ENCODE data around the gene SDHAF1. TPM values are rescaled to one million over a fixed set of nuclear protein-coding genes. Genes with fewer than 3 reads are reported as not detected.
"Not testable (repeated sequence)": the region's sequence is repeated elsewhere in the genome, so short reads cannot be mapped to it uniquely, and the experiment has no call there.

The SDHAF1 gene, protein sequence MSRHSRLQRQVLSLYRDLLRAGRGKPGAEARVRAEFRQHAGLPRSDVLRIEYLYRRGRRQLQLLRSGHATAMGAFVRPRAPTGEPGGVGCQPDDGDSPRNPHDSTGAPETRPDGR
- total RNA-seq: 21.4 and 23.1 TPM in 2 replicates

DNA sequence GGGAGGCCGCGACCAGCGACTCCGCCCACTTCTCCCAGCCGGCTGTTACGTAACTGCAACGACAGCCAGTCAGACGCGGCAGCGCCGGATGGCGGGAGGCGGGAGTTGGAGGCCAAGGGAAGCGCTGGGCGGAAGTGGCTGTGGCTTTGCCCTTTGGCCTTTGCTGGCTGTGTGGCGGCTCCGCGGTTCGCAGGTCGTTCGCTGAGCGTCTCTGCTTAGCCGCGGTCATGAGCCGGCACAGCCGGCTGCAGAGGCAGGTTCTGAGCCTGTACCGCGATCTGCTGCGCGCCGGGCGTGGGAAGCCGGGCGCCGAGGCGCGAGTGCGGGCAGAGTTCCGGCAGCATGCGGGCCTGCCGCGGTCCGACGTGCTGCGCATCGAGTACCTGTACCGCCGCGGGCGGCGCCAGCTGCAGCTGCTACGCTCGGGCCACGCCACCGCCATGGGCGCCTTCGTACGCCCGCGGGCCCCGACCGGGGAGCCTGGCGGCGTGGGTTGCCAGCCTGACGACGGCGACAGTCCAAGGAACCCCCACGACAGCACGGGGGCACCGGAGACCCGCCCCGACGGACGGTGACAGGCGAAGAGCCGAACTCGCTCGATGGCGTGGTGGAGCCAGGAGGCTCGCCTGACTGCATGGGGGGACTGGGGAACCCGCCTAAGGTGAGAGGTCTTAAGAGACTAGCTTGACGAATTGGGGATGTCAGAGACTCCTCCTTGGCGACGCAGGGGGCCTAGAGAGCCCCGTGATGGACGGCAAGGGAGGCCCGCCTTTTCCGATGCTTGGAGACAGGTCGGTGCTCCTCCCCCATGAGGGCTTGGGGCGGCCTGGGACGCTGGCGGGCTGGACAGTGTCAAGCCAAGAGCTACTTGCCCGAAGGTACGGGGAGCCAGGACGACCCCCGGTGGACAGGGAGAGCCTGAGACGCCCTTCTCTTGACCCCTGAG is at the start of gene SDHAF1:
TSS of gene SDHAF1 (plus strand) at position 141 of the 946 bp plus-strand sequence. CDS start at position 228, 87 bp downstream.
- peak within 1 kb of the TSS; percentile 92 for H3K4me3 Mint-ChIP-seq
- H3K9me3 Mint-ChIP-seq: no peaks in the 10 kb centered on the region
- DNase-seq: peak; percentile 98
- peaks cover 31% of the 10 kb centered on the region for H3K4me1 Mint-ChIP-seq
- intact Hi-C loops (cut with micrococcal nuclease): loop anchor here (1.0 to 5.0 kb wide), 4 partner anchors 19 to 132 kb away; partner anchors contain the start of genes ALKBH6, THAP8 and WDR62
- H3K36me3 Mint-ChIP-seq (ENCODE audit: low read depth): peaks cover 20% of the 10 kb centered on the region
- no peaks in the 10 kb centered on the region for H3K27me3 Mint-ChIP-seq
- peak within 1 kb of the TSS; percentile 92 for H3K27ac Mint-ChIP-seq

DNA sequence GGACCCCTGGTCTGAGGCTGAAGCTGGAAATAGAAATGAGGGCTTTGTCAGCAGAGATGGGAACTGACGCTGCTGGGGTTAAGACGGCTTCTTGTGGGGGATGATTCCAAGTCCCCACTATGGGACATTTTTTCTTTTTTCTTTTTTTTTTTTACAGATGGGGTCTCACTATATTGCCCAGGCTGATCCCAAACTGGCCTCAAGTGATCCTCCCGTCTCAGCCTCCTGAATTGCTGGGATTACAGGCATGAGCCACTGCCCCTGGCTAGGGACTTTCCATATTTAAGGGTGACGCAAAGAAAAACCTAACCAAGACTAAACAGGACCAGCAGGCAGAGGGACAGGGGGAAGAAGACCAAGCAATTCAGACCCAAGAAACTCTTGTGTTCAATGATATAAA is 48.8 kb upstream of the SDHAF1 start:
- intact Hi-C loops (cut with micrococcal nuclease): no loop called here
- Mint-ChIP-seq H3K9me3 (no peaks in the 10 kb centered on the region), H3K27ac (no peak overlapping the region)

DNA sequence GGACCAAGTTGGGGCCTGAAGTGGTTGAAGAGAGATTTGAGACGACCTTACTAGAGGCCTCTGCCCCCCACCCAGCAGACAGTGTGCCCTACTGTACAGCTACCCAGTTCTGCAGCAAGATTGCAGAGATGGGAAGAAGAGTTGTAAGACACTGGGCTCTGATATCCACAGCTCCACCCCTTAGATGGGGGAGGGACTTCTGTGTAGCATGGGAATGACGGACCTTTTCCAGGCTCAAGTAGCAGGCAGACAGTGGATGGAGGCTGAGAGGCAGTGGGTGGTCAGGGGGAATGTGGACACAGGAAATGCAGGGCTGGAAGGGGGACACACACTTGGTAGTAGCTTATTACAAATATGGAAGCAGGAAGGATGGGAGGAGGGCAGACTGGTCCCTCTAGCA is 45.9 kb upstream of the SDHAF1 start:
- Mint-ChIP-seq H3K36me3 (ENCODE audit: low read depth) (peaks cover 3% of the 10 kb centered on the region), H3K27me3 (no peaks in the 10 kb centered on the region), H3K4me3 (no peak overlapping the region), H3K9me3 (no peaks in the 10 kb centered on the region), H3K4me1 (peaks cover 35% of the 10 kb centered on the region), H3K27ac (no peak overlapping the region)
- no peak for DNase-seq
- intact Hi-C loops (cut with micrococcal nuclease): no loop called here

More for the DNA sequence above, 48.8 kb upstream of the SDHAF1 start:
- H3K4me1 Mint-ChIP-seq: peaks cover 22% of the 10 kb centered on the region
- no peak for DNase-seq
- H3K4me3 Mint-ChIP-seq: no peak overlapping the region
- H3K27me3 Mint-ChIP-seq: no peaks in the 10 kb centered on the region
- H3K36me3 Mint-ChIP-seq (ENCODE audit: low read depth): peaks cover 5% of the 10 kb centered on the region

DNA sequence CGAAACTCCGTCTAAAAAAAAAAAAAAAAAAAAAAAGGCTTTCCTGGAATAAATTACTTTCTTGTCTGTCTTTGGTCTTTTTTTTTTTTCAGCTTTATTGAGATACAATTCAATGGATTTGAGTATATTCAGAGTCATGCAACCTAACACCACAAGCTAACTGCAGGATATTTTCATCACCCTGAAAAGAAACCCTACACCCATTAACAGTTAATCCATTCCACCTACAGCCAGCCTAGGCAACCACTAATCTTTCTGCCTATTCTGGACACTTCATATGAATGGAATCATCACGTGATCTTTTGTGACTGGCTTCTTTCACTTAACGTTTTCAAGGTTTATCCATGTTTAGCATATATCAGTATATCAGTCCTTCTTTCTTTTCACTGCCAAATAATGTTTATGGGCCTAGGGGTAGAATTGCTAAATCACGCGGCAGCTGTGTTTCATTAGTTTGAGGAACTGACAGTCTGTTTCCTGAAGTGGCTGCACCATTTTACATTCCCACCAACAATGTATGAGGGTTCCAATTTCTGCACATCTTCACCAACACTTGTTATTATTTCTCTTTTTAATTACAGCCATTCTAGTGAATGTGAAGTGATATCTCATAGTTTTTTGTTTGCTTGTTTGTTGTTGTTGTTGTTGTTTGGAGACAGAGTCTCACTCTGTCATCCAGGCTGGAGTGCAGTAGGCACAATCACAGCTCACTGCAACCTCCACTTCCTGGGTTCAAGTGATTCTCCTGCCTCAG is 38.9 kb upstream of the SDHAF1 start:
- peaks cover 8% of the 10 kb centered on the region for H3K27me3 Mint-ChIP-seq
- intact Hi-C loops (cut with micrococcal nuclease): loop anchor here (5.0 kb wide), 2 partner anchors 41 to 96 kb away; partner anchors contain the start of genes SDHAF1, THAP8 and WDR62
- peaks cover 32% of the 10 kb centered on the region for H3K4me1 Mint-ChIP-seq
- H3K27ac Mint-ChIP-seq: no peak overlapping the region
- H3K36me3 Mint-ChIP-seq (ENCODE audit: low read depth): peaks cover 2% of the 10 kb centered on the region
- H3K4me3 Mint-ChIP-seq: no peak overlapping the region
- no peaks in the 10 kb centered on the region for H3K9me3 Mint-ChIP-seq
- DNase-seq: no peak

DNA sequence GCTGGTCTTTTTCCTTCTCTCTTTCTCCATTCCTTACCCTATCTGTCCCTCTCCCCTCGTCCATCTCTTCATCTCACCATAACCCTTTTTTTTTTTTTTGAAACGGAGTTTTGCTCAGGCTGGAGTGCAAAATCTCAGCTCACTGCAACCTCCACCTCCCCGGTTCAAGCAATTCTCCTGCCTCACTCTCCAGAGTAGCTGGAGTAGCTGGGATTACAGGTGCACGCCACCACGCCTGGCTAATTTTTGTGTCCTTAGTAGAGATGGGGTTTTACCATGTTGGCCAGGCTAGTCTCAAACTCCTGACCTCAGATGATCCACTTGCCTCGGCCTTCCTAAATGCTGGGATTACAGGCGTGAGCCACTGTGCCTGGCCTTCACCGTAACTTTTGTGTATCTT is 37.6 kb upstream of the SDHAF1 start:
- not testable (repeated sequence) for H3K27me3 Mint-ChIP-seq; H3K4me3 Mint-ChIP-seq; DNase-seq; H3K36me3 Mint-ChIP-seq (ENCODE audit: low read depth); H3K27ac Mint-ChIP-seq; H3K9me3 Mint-ChIP-seq
- intact Hi-C loops (cut with micrococcal nuclease): loop anchor here (5.0 kb wide), 2 partner anchors 40 to 95 kb away; partner anchors contain the start of genes SDHAF1, THAP8 and WDR62
- peaks cover 29% of the 10 kb centered on the region for H3K4me1 Mint-ChIP-seq

DNA sequence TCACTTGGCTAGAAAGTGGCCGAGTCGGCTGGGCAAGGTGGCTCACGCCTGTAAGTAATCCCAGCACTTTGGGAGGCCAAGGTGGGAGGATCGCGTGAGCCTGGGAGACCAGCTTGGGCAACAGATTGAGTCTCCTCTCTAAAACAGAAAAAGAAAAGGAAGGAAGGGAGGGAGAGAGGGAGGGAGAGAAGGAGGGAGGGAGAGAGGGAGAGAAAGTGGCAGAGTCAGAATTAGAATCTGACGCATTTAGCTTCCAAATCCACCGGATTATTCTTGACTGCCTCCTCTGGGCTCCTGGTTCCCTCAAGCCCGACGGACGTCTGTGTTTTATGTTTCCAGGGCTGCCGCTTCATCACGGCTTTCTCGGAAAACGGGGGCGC is 36.3 kb upstream of the SDHAF1 start:
- H3K9me3 Mint-ChIP-seq: no peaks in the 10 kb centered on the region
- peak overlapping the region; percentile 72 for H3K27ac Mint-ChIP-seq
- peaks cover 22% of the 10 kb centered on the region for H3K4me1 Mint-ChIP-seq
- H3K36me3 Mint-ChIP-seq (ENCODE audit: low read depth): peaks cover 2% of the 10 kb centered on the region
- peaks cover 14% of the 10 kb centered on the region for H3K27me3 Mint-ChIP-seq
- no peak for DNase-seq
- peak overlapping the region; percentile 52 for H3K4me3 Mint-ChIP-seq
- intact Hi-C loops (cut with micrococcal nuclease): loop anchor here (5.0 kb wide), 2 partner anchors 39 to 94 kb away; partner anchors contain the start of genes SDHAF1, THAP8 and WDR62

DNA sequence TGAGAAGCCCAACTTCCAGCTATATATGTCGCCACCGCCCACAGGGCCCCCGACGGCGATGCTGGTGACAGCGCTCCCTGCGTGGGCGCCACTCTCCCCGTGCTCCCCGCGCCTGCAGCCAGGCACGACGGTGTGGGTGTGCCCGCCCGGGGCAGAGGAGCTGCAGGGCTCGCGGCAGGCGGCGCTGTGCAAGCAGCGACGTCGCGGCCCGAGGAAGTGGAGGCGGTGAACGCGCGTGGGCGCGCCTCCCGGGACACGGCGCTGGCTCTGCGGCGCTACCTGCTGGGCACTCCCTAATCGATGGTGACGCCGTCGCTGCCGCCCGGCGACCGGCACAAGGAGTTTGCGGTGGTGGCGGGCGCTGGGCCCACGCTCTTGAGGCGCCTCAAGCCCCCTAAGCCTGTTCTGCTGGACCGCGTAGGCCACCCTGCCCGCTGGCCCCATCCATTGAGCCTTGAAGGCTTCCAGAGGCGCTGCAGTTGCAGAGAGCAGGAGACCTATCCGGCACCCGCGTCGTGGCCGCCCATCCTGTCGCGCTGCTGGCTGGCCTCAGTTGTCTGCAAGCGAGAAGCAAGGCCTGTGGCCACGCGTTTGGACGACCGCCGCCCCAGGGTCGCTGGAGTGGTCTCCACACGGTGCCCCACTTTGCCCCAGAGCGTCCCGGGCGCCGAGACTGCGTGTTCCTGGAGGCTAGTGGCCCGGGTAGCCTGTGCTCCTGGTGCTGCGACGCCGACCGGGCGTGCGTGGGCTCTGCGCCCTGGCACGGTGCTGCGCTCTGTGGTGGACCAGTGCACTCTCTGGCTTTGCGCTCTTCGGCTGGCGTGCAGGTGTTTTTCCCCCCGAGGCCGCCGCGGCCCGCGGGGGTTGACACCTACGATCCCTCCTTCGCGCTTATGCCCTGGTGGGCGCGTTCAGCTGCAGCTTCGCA is 35.7 kb upstream of the SDHAF1 start:
- peak; percentile 93 for DNase-seq
- peaks cover 2% of the 10 kb centered on the region for H3K36me3 Mint-ChIP-seq (ENCODE audit: low read depth)
- intact Hi-C loops (cut with micrococcal nuclease): loop anchor here (5.0 kb wide), 2 partner anchors 38 to 93 kb away; partner anchors contain the start of genes SDHAF1, THAP8 and WDR62
- peaks cover 15% of the 10 kb centered on the region for H3K27me3 Mint-ChIP-seq
- H3K4me1 Mint-ChIP-seq: peaks cover 16% of the 10 kb centered on the region
- no peak overlapping the region for H3K27ac Mint-ChIP-seq
- no peaks in the 10 kb centered on the region for H3K9me3 Mint-ChIP-seq
- peak overlapping the region; percentile 58 for H3K4me3 Mint-ChIP-seq

DNA sequence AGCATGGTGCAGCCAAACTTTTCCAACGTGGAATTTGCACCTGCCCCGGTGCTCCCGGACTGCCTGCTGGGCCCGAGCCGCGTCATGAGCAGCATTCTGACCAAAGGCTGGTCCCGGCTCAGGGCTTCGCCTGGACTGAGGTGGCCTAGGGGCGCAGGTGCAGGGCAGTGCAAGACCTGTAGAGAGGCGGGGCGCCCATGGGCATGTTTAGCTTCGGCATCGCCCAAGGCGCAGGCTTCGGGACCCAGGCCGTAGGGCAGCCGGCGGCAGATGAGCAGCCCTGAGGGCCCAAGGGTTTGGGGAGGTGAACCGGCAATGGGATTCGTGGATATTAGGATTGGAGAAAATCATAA is 35.0 kb upstream of the SDHAF1 start:
- intact Hi-C loops (cut with micrococcal nuclease): loop anchor here (5.0 kb wide), 2 partner anchors 37 to 92 kb away; partner anchors contain the start of genes SDHAF1, THAP8 and WDR62
- Mint-ChIP-seq H3K4me3 (peak overlapping the region; percentile 58), H3K27ac (no peak overlapping the region), H3K36me3 (ENCODE audit: low read depth) (peaks cover 2% of the 10 kb centered on the region), H3K9me3 (no peaks in the 10 kb centered on the region), H3K4me1 (peaks cover 14% of the 10 kb centered on the region), H3K27me3 (peaks cover 15% of the 10 kb centered on the region)
- DNase-seq: no peak

DNA sequence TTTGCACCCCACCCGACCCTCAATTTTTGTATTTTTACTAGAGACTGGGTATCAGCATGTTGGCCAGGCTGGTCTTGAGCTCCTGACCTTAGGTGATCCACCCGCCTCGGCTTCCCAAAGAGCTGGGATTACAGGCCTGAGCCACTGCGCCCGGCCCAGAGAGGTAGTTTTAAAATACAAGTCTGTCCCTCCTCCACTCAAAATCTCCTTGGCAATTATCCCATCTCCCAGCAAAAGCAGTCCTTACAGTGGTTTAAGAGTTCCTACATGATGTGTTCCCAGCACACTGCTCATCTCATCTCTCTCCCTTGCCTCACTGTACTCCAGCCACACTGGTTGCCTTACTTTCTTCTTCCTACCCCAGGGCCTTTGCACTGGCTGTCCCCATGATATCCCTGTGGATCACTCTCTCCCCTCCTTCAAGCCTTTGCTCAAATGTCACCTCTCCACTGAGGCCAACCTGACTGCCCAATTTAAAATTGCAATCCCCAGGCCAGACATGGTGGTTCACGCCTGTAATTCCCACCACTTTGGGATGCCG is 34.5 kb upstream of the SDHAF1 start:
- H3K36me3 Mint-ChIP-seq (ENCODE audit: low read depth): peaks cover 2% of the 10 kb centered on the region
- no peak for DNase-seq
- H3K4me3 Mint-ChIP-seq: peak overlapping the region; percentile 31

DNA sequence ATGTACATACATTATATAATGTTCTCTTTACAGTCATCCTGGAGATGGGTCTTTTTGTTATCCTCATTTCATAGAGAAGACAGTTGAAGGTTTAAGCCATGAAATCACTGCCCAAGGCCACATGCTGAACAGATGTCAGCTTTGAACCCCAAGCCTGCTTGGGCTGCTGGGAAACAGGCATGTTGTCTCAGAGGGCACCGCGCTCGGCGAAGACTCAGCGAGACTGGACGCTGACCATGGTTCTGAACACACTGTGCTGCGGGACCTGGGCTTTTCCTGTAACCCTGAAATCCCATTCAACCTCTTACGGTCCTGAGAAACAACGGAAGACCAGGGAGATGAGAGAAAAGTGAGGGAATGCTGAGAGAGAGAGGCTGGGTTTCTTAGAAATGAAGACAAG is 31.5 kb upstream of the SDHAF1 start:
- Mint-ChIP-seq H3K4me1 (peaks cover 9% of the 10 kb centered on the region), H3K4me3 (no peak overlapping the region), H3K27ac (no peak overlapping the region), H3K27me3 (peaks cover 15% of the 10 kb centered on the region), H3K9me3 (no peaks in the 10 kb centered on the region), H3K36me3 (ENCODE audit: low read depth) (peaks cover 2% of the 10 kb centered on the region)
- intact Hi-C loops (cut with micrococcal nuclease): no loop called here
- DNase-seq: peak; percentile 87

More for the DNA sequence above, 34.5 kb upstream of the SDHAF1 start:
- no peak overlapping the region for H3K27ac Mint-ChIP-seq
- intact Hi-C loops (cut with micrococcal nuclease): no loop called here
- peaks cover 11% of the 10 kb centered on the region for H3K4me1 Mint-ChIP-seq
- peaks cover 15% of the 10 kb centered on the region for H3K27me3 Mint-ChIP-seq
- no peaks in the 10 kb centered on the region for H3K9me3 Mint-ChIP-seq

DNA sequence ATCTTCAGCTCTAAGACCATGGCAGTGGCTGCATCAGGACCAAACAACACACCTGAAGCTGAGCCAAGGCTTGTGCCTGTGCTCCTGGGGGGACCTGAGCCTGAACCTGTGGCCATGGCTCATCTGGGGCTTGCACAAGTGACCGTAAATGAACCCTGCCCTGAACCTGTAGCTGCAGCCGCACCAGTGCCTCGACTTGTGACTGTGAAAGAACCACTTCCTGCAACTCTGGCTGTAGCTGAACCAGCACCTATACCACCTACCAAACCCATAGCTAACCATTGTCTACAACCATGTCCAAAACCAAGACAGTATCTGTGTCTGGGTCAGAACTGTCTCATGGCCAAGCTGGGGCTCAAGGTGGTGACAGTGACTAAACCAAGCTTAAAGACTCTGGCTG is 28.2 kb upstream of the SDHAF1 start:
- Mint-ChIP-seq H3K9me3 (no peaks in the 10 kb centered on the region), H3K4me3 (no peak overlapping the region), H3K27me3 (peaks cover 7% of the 10 kb centered on the region), H3K4me1 (peaks cover 7% of the 10 kb centered on the region), H3K36me3 (ENCODE audit: low read depth) (no peaks in the 10 kb centered on the region), H3K27ac (no peak overlapping the region)
- DNase-seq: no peak
- intact Hi-C loops (cut with micrococcal nuclease): no loop called here

DNA sequence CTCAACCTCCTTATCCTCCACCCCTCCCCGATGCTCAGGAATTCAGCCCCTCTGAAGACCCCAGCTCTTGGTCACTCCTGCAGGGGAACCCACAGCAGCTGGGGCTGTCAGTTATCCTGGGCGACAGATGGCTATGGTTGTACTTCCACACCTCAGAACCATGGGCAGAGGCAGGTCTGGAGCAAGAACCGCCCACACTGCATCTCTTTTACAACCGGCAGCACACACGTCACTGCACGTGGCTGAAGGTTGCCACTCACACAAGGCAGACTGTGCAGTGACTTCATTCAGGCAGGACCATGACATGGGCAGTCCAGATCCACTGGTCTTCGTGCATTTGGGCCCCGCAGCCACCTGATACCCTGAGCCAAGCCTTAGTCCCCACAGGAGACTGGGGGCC is 21.5 kb upstream of the SDHAF1 start:
- DNase-seq: no peak
- H3K27ac Mint-ChIP-seq: no peak overlapping the region
- H3K4me3 Mint-ChIP-seq: no peak overlapping the region

More for the DNA sequence above, 21.5 kb upstream of the SDHAF1 start:
- intact Hi-C loops (cut with micrococcal nuclease): no loop called here
- Mint-ChIP-seq H3K27me3 (peaks cover 3% of the 10 kb centered on the region), H3K9me3 (no peaks in the 10 kb centered on the region), H3K4me1 (peaks cover 5% of the 10 kb centered on the region), H3K36me3 (ENCODE audit: low read depth) (no peaks in the 10 kb centered on the region)
